Ishikawa (cell line): ENCODE results near the gene APPL2.

Experiments
- CEBPB ChIP-seq: IDR thresholded peaks from 2 replicates; pipeline ENCODE4 v1.6.1; 2012
- CREB1 ChIP-seq: IDR thresholded peaks from 2 replicates; pipeline ENCODE4 v1.6.1; 2012; ENCODE audit warnings: low read depth
- EGR1 ChIP-seq: IDR thresholded peaks from 2 replicates; pipeline ENCODE4 v1.6.1; 2012
- EP300 ChIP-seq: IDR thresholded peaks from 2 replicates; pipeline ENCODE4 v1.6.1; 2012; ENCODE audit warnings: borderline replicate concordance
- FOXM1 ChIP-seq: IDR thresholded peaks from 2 replicates; pipeline ENCODE4 v1.6.1; 2012; ENCODE audit warnings: low read depth, borderline replicate concordance
- NFIC ChIP-seq: IDR thresholded peaks from 2 replicates; pipeline ENCODE4 v1.6.1; 2012
- RAD21 ChIP-seq: IDR thresholded peaks from 2 replicates; pipeline ENCODE4 v1.6.1; 2012; ENCODE audit warnings: low read depth
- TAF1 ChIP-seq: IDR thresholded peaks from 2 replicates; pipeline ENCODE4 v1.6.1; 2012; ENCODE audit warnings: low read depth, mild to moderate bottlenecking
- TCF12 ChIP-seq: IDR thresholded peaks from 2 replicates; pipeline ENCODE4 v1.6.1; 2012; ENCODE audit warnings: low read depth
- TEAD4 ChIP-seq: IDR thresholded peaks from 2 replicates; pipeline ENCODE4 v1.6.1; 2012
- YY1 ChIP-seq: IDR thresholded peaks from 2 replicates; pipeline ENCODE4 v1.6.1; 2012; ENCODE audit warnings: low read depth
- ZBTB7A ChIP-seq: IDR thresholded peaks from 2 replicates; pipeline ENCODE4 v1.6.1; 2012; ENCODE audit warnings: low read depth
- TF ChIP-seq, protein P1 (sequence below): IDR thresholded peaks from 2 replicates; pipeline ENCODE4 v1.6.1; 2012
- TF ChIP-seq, protein P2 (sequence below): IDR thresholded peaks from 2 replicates; pipeline ENCODE4 v1.6.1; 2012
- TF ChIP-seq, protein P3 (sequence below): IDR thresholded peaks from 2 replicates; pipeline ENCODE4 v1.6.1; 2012; ENCODE audit warnings: low read depth, mild to moderate bottlenecking

APPL2 gene

GRCh38 chr12:105257321-105257728 lies 21.4 kb upstream of the APPL2 start:
- TF ChIP-seq EP300 (no peak), CEBPB (no peak), TEAD4 (no peak), YY1 (no peak), RAD21 (no peak), CREB1 (no peak), EGR1 (no peak), FOXM1 (no peak), TAF1 (no peak), ZBTB7A (no peak), NFIC (no peak), TCF12 (no peak)
- TF ChIP-seq, protein P1, sequence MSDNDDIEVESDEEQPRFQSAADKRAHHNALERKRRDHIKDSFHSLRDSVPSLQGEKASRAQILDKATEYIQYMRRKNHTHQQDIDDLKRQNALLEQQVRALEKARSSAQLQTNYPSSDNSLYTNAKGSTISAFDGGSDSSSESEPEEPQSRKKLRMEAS: no peak
- TF ChIP-seq, protein P2, sequence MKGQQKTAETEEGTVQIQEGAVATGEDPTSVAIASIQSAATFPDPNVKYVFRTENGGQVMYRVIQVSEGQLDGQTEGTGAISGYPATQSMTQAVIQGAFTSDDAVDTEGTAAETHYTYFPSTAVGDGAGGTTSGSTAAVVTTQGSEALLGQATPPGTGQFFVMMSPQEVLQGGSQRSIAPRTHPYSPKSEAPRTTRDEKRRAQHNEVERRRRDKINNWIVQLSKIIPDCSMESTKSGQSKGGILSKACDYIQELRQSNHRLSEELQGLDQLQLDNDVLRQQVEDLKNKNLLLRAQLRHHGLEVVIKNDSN: no peak
- TF ChIP-seq, protein P3, sequence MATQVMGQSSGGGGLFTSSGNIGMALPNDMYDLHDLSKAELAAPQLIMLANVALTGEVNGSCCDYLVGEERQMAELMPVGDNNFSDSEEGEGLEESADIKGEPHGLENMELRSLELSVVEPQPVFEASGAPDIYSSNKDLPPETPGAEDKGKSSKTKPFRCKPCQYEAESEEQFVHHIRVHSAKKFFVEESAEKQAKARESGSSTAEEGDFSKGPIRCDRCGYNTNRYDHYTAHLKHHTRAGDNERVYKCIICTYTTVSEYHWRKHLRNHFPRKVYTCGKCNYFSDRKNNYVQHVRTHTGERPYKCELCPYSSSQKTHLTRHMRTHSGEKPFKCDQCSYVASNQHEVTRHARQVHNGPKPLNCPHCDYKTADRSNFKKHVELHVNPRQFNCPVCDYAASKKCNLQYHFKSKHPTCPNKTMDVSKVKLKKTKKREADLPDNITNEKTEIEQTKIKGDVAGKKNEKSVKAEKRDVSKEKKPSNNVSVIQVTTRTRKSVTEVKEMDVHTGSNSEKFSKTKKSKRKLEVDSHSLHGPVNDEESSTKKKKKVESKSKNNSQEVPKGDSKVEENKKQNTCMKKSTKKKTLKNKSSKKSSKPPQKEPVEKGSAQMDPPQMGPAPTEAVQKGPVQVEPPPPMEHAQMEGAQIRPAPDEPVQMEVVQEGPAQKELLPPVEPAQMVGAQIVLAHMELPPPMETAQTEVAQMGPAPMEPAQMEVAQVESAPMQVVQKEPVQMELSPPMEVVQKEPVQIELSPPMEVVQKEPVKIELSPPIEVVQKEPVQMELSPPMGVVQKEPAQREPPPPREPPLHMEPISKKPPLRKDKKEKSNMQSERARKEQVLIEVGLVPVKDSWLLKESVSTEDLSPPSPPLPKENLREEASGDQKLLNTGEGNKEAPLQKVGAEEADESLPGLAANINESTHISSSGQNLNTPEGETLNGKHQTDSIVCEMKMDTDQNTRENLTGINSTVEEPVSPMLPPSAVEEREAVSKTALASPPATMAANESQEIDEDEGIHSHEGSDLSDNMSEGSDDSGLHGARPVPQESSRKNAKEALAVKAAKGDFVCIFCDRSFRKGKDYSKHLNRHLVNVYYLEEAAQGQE: no peak

DNA sequence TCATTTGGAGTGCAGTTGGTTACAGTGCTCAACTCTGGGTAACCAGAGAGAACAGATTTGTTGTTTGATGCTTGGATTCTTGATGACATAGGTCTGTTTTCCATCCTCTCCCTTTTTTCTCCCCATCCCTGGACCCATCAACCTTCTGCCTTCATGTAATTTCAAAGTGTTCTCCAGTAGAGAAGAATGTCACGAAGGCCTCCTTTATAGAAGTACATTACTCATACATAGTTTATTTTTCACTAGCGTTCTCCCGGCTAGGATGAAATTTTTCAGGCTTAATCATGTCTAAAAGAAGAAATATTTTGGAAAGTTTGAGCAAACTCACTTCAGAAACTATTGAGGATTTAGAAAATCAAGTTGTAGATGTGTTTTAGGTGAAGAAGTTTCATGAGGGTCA lies 20.9 kb upstream of the APPL2 start:
- TF ChIP-seq NFIC (no peak), CREB1 (no peak), EGR1 (no peak), TEAD4 (no peak), YY1 (no peak), FOXM1 (no peak), RAD21 (no peak), CEBPB (no peak), ZBTB7A (no peak), TAF1 (no peak), EP300 (no peak), TCF12 (no peak)
- TF ChIP-seq, protein P2: no peak
- TF ChIP-seq, protein P3: no peak
- TF ChIP-seq, protein P1: no peak

- TF ChIP-seq TAF1: no peak
- TF ChIP-seq, protein P2: no peak
- no peak for TF ChIP-seq TEAD4
- TF ChIP-seq EP300: no peak
These were observed 20.0 kb upstream of the APPL2 start for GRCh38 chr12:105256011-105256410.

- TF ChIP-seq, protein P2: no peak
These were observed 18.0 kb upstream of the APPL2 start for GRCh38 chr12:105253866-105254513.

- TF ChIP-seq FOXM1: no peak
- no peak for TF ChIP-seq RAD21
- TF ChIP-seq TEAD4: no peak
- TF ChIP-seq CEBPB: no peak
These were observed 16.9 kb upstream of the APPL2 start for GRCh38 chr12:105252901-105253300.

- TF ChIP-seq, protein P3: no peak
- TF ChIP-seq FOXM1 (no peak), YY1 (no peak), CREB1 (no peak), TEAD4 (no peak), TCF12 (no peak), TAF1 (no peak)
- TF ChIP-seq, protein P1: no peak
These were observed 9.3 kb upstream of the APPL2 start for GRCh38 chr12:105245291-105245690.
